Midbrain (tissue), 1 donor: ENCODE measurements around the gene LLGL2.

Experiments used
- DNase-seq: peaks from one replicate; lab custom pipeline; 2025; lab: John Stamatoyannopoulos, UW

LLGL2 gene

GRCh38 chr17:75523647-75524046, 1.9 kb upstream of the LLGL2 start:
- DNase-seq = no peak

- no peak for DNase-seq
These were observed 1.1 kb upstream of the LLGL2 start for GRCh38 chr17:75524269-75524969.

GRCh38 chr17:75525806-75526554, 483 bp downstream of the LLGL2 start:
- DNase-seq = no peak

- DNase-seq = no peak
These were observed 1.2 kb downstream of the LLGL2 start for GRCh38 chr17:75526555-75527270.

GRCh38 chr17:75530837-75531720, 5.6 kb downstream of the LLGL2 start:
- no peak for DNase-seq

- DNase-seq = no peak
These were observed 6.2 kb downstream of the LLGL2 start for GRCh38 chr17:75531721-75532072.

- DNase-seq = no peak
These were observed 9.6 kb downstream of the LLGL2 start for GRCh38 chr17:75535119-75535537.

- no peak for DNase-seq
These were observed 10.4 kb downstream of the LLGL2 start for GRCh38 chr17:75535871-75536270.

- DNase-seq = no peak
These were observed 10.9 kb downstream of the LLGL2 start for GRCh38 chr17:75536366-75536765.

GRCh38 chr17:75539967-75540729, 14.7 kb downstream of the LLGL2 start:
- no peak for DNase-seq

GRCh38 chr17:75540923-75541503, 15.5 kb downstream of the LLGL2 start:
- DNase-seq = no peak

GRCh38 chr17:75542229-75542628, 16.7 kb downstream of the LLGL2 start:
- no peak for DNase-seq

- DNase-seq = no peak
These were observed 17.3 kb downstream of the LLGL2 start for GRCh38 chr17:75542728-75543336.

GRCh38 chr17:75544250-75544649, 18.8 kb downstream of the LLGL2 start:
- DNase-seq = no peak

GRCh38 chr17:75546181-75546580, 20.7 kb downstream of the LLGL2 start:
- no peak for DNase-seq

- no peak for DNase-seq
These were observed 21.6 kb downstream of the LLGL2 start for GRCh38 chr17:75547091-75547490.

- DNase-seq = no peak
These were observed 23.3 kb downstream of the LLGL2 start for GRCh38 chr17:75548813-75549212.

- no peak for DNase-seq
These were observed 24.0 kb downstream of the LLGL2 start for GRCh38 chr17:75549246-75550138.

- no peak for DNase-seq
These were observed 24.6 kb downstream of the LLGL2 start for GRCh38 chr17:75550139-75550465.

GRCh38 chr17:75551266-75551665, 25.8 kb downstream of the LLGL2 start:
- no peak for DNase-seq
